ENCODE data around the gene CXorf38. TPM values are rescaled to one million over a fixed set of nuclear protein-coding genes. Genes with fewer than 3 reads are reported as not detected.

Gene CXorf38
- total and polyA plus RNA-seq, 2 experiments from 2014 or later, result 6.5 to 8.8 TPM

- TF ChIP-seq, protein P1, sequence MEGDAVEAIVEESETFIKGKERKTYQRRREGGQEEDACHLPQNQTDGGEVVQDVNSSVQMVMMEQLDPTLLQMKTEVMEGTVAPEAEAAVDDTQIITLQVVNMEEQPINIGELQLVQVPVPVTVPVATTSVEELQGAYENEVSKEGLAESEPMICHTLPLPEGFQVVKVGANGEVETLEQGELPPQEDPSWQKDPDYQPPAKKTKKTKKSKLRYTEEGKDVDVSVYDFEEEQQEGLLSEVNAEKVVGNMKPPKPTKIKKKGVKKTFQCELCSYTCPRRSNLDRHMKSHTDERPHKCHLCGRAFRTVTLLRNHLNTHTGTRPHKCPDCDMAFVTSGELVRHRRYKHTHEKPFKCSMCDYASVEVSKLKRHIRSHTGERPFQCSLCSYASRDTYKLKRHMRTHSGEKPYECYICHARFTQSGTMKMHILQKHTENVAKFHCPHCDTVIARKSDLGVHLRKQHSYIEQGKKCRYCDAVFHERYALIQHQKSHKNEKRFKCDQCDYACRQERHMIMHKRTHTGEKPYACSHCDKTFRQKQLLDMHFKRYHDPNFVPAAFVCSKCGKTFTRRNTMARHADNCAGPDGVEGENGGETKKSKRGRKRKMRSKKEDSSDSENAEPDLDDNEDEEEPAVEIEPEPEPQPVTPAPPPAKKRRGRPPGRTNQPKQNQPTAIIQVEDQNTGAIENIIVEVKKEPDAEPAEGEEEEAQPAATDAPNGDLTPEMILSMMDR (conservative IDR thresholded peaks at IDR 0.05; ENCODE audit: low read depth in 2 of 2), result no peak
- no peak for TF ChIP-seq ZNF462 (CRISPR knock-in tag; IDR thresholded peaks at IDR 0.05)
These were observed 38.1 kb upstream of the CXorf38 start (continued) for GRCh38 chrX:40685362-40685918.

- peaks cover 3% of the 10 kb centered on the region; the same call in 2 of the 3 replicates for H3K4me1 Mint-ChIP-seq
- H3K9me3 Mint-ChIP-seq, result no peaks in the 10 kb centered on the region
- Histone ChIP-seq H3F3A (replicated peaks; ENCODE audit: low read depth) (no peaks in the 10 kb centered on the region), H3K4me3 (no peak overlapping the region), H3K4me2 (no peak overlapping the region), H3K9me2 (ENCODE audit: insufficient read depth) (no peaks in the 10 kb centered on the region), H4K20me1 (replicated peaks; ENCODE audit: insufficient read depth) (peaks cover 5% of the 10 kb centered on the region; the same call in 1 of the 2 replicates), H3K27ac (ENCODE audit: low read depth) (no peak overlapping the region), H3K36me3 (ENCODE audit: insufficient read depth) (peaks cover 16% of the 10 kb centered on the region), H3K27me3 (ENCODE audit: insufficient read depth) (no peaks in the 10 kb centered on the region), H3K4me1 (ENCODE audit: insufficient read depth) (no peaks in the 10 kb centered on the region), H2AFZ (no peak overlapping the region), H3K79me2 (replicated peaks; ENCODE audit: insufficient read depth) (0 out of 2 replicates have a peak, but pooled peaks cover 9% of the 10 kb centered on the region)
- H3K4me3 Mint-ChIP-seq, result no peak overlapping the region
- no peak overlapping the region for H3K27ac Mint-ChIP-seq
- DNase-seq (ENCODE audit: low spot score) (no peak), ATAC-seq (no peak)
- H3K36me3 Mint-ChIP-seq (ENCODE audit: low read depth), result peaks cover 72% of the 10 kb centered on the region
- no peaks in the 10 kb centered on the region for H3K27me3 Mint-ChIP-seq (ENCODE audit: insufficient read depth, low read depth, poor library complexity)
- TF ChIP-seq, protein P1 (conservative IDR thresholded peaks at IDR 0.05; ENCODE audit: low read depth in 2 of 2), result no peak
- TF ChIP-seq, protein P2, sequence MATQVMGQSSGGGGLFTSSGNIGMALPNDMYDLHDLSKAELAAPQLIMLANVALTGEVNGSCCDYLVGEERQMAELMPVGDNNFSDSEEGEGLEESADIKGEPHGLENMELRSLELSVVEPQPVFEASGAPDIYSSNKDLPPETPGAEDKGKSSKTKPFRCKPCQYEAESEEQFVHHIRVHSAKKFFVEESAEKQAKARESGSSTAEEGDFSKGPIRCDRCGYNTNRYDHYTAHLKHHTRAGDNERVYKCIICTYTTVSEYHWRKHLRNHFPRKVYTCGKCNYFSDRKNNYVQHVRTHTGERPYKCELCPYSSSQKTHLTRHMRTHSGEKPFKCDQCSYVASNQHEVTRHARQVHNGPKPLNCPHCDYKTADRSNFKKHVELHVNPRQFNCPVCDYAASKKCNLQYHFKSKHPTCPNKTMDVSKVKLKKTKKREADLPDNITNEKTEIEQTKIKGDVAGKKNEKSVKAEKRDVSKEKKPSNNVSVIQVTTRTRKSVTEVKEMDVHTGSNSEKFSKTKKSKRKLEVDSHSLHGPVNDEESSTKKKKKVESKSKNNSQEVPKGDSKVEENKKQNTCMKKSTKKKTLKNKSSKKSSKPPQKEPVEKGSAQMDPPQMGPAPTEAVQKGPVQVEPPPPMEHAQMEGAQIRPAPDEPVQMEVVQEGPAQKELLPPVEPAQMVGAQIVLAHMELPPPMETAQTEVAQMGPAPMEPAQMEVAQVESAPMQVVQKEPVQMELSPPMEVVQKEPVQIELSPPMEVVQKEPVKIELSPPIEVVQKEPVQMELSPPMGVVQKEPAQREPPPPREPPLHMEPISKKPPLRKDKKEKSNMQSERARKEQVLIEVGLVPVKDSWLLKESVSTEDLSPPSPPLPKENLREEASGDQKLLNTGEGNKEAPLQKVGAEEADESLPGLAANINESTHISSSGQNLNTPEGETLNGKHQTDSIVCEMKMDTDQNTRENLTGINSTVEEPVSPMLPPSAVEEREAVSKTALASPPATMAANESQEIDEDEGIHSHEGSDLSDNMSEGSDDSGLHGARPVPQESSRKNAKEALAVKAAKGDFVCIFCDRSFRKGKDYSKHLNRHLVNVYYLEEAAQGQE (IDR thresholded peaks at IDR 0.05; ENCODE audit: unreplicated experiment), result no peak
- TF ChIP-seq EZH2phosphoT487 (IDR thresholded peaks at IDR 0.05; ENCODE audit: unreplicated experiment) (no peak), POLR2AphosphoS5 (IDR thresholded peaks at IDR 0.05; ENCODE audit: low read depth) (no peak), EZH2 (IDR thresholded peaks at IDR 0.05; ENCODE audit: low read depth, unreplicated experiment) (no peak), ETS1 (IDR thresholded peaks at IDR 0.05) (no peak), JUNB (IDR thresholded peaks at IDR 0.05; ENCODE audit: unreplicated experiment) (no peak), ZNF114 (CRISPR knock-in tag; IDR thresholded peaks at IDR 0.05) (no peak)
These were observed 36.7 kb upstream of the CXorf38 start for GRCh38 chrX:40684092-40684491.

Measured in GM23338 (cell line).